Ectodermal cell (in vitro differentiated cells): ENCODE measurements around the gene DEFB131B. TPM values are rescaled to one million over a fixed set of nuclear protein-coding genes. Genes with fewer than 3 reads are reported as not detected.
"Not testable (repeated sequence)": the region's sequence is repeated elsewhere in the genome, so short reads cannot be mapped to it uniquely, and the experiment has no call there.

Experiments
- H3K27ac ChIP-seq: 2 replicates; pipeline ENCODE4 v1.7.0; 2013; ENCODE audit warnings: mild to moderate bottlenecking, low read depth, low read length; ENCODE audit not compliant: insufficient read depth, poor library complexity, severe bottlenecking
- H3K27me3 ChIP-seq: 2 replicates; pipeline ENCODE4 v1.7.0; 2013; ENCODE audit warnings: mild to moderate bottlenecking, low read length; ENCODE audit not compliant: insufficient read depth, control insufficient read depth, poor library complexity, severe bottlenecking
- H3K36me3 ChIP-seq: one replicate; pipeline ENCODE4 v1.7.0; 2013; ENCODE audit warnings: low read length; ENCODE audit not compliant: control insufficient read depth, insufficient read depth
- H3K4me1 ChIP-seq: one replicate; pipeline ENCODE4 v1.7.0; 2013; ENCODE audit warnings: low read length; ENCODE audit not compliant: control insufficient read depth, insufficient read depth
- H3K4me3 ChIP-seq: 2 replicates; pipeline ENCODE4 v1.7.0; 2013; ENCODE audit warnings: low read depth, low read length, control low read depth; ENCODE audit not compliant: insufficient read depth
- H3K9me3 ChIP-seq: 2 replicates; pipeline ENCODE4 v1.7.0; 2013; ENCODE audit warnings: mild to moderate bottlenecking, low read length, moderate library complexity; ENCODE audit not compliant: control insufficient read depth
- WGBS, 2 experiments: methylation state at CpG; one replicate each; pipeline ENCODE4 v1.1.7; 2013; ENCODE audit warnings: missing lambda C conversion rate in 2 of 2; 5-methylcytosine and 5-hydroxymethylcytosine counted together
- polyA plus RNA-seq, 4 experiments: library from polyadenylated mRNA; stranded (reverse); fragments of 50-300 nt; gene quantifications; one replicate each; pipeline ENCODE4 v1.2.3, GENCODE V29; 2013

DEFB131B gene, protein sequence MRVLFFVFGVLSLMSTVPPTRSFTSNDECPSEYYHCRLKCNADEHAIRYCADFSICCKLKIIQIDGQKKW
- polyA plus RNA-seq (2013, experiment 1 of 4) = not detected
- polyA plus RNA-seq (2013, experiment 2 of 4) = not detected
- not detected for polyA plus RNA-seq (2013, experiment 3 of 4)
- not detected for polyA plus RNA-seq (2013, experiment 4 of 4)

DNA sequence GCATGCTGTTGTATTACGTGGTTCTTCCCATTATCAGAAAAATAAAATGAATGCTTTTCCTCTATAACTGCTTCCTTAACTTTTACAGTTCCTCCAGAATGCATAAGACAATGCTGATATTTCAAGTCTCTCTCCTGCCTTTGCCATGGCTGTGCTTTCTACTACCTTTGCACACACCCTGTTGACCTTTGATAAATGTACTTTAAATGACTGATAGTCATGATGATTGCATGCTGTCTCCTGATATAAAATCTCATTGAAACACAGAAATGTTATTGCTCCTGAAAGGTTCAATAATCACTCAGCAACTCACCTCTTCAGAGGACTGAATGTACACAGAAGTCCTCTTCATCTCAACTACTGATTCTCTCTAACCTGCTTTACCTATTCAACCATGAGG lies at the start of gene DEFB131B:
TSS of gene DEFB131B (plus strand) at position 395 of the 400 bp plus-strand sequence. CDS start at position 395, 0 bp downstream.
- not testable (repeated sequence) for H3K36me3 ChIP-seq, H3K9me3 ChIP-seq, H3K27ac ChIP-seq, H3K27me3 ChIP-seq, H3K4me1 ChIP-seq, H3K4me3 ChIP-seq
- 100% methylated on average over 1 of the region's 1 CpG; no CpG with 5 or more reads in 1 of the 2 experiments for WGBS, 2 experiments

DNA sequence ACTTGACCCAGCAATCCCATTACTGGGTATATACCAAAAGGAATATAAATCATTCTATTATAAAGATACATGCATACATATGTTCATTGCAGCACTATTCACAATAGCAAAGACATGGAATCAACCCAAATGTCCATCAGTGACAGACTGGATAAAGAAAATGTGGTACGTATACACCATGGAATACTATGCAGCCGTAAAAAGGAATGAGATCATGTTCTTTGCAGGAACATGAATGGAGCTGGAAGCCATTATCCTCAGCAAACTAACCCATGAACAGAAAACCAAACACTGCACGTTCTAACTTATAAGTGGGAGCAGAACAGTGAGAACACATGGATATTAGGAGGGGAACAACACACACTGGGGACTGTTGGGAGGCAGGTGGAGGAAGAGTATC lies 49.0 kb upstream of the DEFB131B start:
- H3K27ac ChIP-seq, H3K4me3 ChIP-seq, H3K36me3 ChIP-seq, H3K27me3 ChIP-seq, H3K4me1 ChIP-seq, H3K9me3 ChIP-seq: not testable (repeated sequence)
- WGBS, 2 experiments = 86 to 98% methylated on average over 3 of the region's 3 CpGs

DNA sequence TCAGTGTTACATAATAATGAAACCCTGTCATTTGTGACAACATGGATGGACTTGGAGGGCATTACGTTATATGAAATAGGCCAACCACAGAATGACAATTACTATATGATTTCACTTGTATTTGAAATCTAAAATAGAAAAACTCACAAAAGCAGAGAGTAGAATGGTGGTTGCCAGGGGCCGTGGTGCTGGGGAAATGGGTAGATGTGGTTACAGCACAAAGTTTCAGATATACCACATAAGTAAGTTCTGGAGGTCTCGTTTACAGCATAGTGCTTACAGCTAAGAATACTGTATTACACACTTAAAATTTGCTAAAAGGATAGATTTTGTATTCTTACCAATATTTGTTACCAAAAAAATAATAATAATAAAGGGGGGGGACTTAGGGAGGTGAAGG lies 48.6 kb upstream of the DEFB131B start:
- H3K27ac ChIP-seq, H3K4me3 ChIP-seq, H3K27me3 ChIP-seq, H3K36me3 ChIP-seq, H3K9me3 ChIP-seq, H3K4me1 ChIP-seq: not testable (repeated sequence)
- 100% methylated on average over 1 of the region's 3 CpGs; no CpG with 5 or more reads in 1 of the 2 experiments for WGBS, 2 experiments

DNA sequence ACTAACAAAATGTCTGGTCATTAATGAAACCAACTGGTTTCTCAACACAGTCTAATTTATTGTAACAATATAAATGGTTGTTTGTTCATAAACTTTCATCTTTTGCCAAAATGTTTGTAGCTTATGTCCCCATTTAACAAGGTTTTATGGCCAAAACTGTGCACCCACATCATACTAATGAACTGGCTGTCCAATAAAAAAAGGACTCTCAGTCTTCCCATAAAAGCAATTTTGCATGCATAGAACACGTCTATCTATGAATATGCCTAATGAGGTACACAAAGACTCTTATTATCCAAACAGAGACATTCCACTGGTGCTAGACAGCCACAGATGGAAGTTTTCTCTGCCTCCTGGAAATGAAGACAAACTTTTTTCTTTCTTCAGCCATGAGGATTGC lies 45.4 kb upstream of the DEFB131B start, which contains the start of gene DEFB108B:
TSS of gene DEFB108B (plus strand) at position 390 of the 400 bp plus-strand sequence. CDS start at position 390, 0 bp downstream.
- not testable (repeated sequence) for H3K27ac ChIP-seq, H3K4me3 ChIP-seq, H3K27me3 ChIP-seq, H3K9me3 ChIP-seq, H3K4me1 ChIP-seq, H3K36me3 ChIP-seq
- no CpG with 5 or more reads among the region's 1 CpG for WGBS, 2 experiments

DNA sequence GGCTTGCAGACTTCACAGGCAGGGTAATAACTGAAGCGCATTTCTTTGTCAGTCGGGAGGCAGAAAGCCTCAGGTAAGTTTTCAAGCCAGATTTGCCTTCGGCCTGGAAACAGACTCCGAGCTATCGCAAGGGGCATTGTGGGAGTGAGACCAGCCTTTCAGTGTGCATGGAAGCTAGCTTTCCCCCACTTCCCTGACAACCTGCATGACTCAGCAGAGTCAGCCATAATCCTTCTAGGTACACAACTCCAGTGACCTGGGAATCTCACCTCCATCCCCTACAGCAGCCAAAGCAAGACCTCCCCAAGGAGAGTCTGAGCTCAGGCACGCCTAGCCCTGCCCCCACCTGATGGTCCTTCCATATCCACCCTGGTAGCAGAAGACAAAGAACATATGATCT lies 35.5 kb upstream of the DEFB131B start:
- H3K27me3 ChIP-seq, H3K36me3 ChIP-seq, H3K27ac ChIP-seq, H3K4me1 ChIP-seq, H3K4me3 ChIP-seq, H3K9me3 ChIP-seq: not testable (repeated sequence)
- WGBS, 2 experiments = 93 to 97% methylated on average over 6 of the region's 6 CpGs

DNA sequence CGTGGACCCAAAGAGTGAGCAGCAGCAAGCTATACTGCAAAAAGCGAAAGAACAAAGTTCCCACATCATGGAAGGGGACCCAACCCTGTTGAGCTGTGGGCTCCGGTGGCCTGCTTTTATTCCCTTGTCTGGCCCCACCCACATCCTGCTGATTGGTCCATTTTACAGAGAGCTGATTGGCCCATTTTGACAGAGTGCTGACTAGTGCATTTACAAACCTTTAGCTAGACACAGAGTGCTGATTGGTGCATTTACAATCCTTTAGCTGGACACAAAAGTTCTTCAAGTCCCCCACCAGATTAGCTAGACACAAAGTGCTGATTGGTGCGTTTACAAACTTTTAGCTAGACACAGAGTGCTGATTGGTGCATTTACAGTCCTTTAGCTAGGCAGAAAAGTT lies 34.9 kb upstream of the DEFB131B start:
- H3K36me3 ChIP-seq, H3K4me3 ChIP-seq, H3K4me1 ChIP-seq, H3K9me3 ChIP-seq, H3K27me3 ChIP-seq, H3K27ac ChIP-seq: not testable (repeated sequence)
- WGBS, 2 experiments = 94% methylated on average over 4 of the region's 4 CpGs

DNA sequence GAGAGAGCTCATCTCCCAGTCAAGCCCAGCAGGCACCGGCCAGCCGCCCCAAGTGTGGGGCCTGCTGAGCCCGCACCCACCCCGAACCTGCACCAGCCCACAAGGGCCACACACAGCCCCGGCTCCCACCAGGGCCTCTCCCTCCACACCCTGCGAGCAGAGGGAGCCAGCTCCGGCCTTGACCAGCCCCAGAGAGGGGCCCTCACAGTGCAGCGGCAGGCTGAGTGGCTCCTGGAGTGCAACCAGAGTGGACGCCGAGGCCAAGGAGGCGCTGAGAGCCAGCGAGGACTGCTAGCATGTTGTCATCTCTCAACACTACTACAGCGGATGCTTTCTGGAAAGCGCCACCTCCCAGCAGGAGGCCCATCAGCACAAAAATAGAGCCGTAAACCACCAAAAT lies 34.4 kb upstream of the DEFB131B start:
- H3K27me3 ChIP-seq = no peaks in the 10 kb centered on the region
- no peaks in the 10 kb centered on the region for H3K9me3 ChIP-seq
- no peaks in the 10 kb centered on the region for H3K36me3 ChIP-seq
- WGBS, 2 experiments = 46 to 54% methylated on average over 15 of the region's 15 CpGs
- no peaks in the 10 kb centered on the region for H3K4me1 ChIP-seq
- no peak overlapping the region for H3K27ac ChIP-seq
- no peak overlapping the region for H3K4me3 ChIP-seq

DNA sequence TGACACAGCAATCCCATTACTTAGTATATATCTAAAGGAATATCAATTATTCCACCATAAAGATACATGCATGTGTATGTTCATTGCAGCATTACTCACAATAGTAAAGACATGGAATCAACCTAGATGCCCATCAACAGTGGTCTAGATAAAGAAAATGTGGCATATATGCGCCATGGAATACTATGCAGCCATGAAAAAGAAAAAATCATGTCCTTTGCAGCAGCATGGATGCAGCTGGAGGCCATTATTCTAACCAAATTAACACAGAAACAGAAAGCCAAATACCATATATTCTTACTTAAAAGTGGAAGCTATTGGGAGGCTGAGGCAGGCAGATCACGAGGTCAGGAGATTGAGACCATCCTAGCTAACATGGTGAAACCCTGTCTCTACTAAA lies 24.4 kb upstream of the DEFB131B start:
- not testable (repeated sequence) for H3K9me3 ChIP-seq, H3K4me1 ChIP-seq, H3K27ac ChIP-seq, H3K27me3 ChIP-seq, H3K36me3 ChIP-seq, H3K4me3 ChIP-seq
- 89 to 95% methylated on average over 2 of the region's 2 CpGs for WGBS, 2 experiments

DNA sequence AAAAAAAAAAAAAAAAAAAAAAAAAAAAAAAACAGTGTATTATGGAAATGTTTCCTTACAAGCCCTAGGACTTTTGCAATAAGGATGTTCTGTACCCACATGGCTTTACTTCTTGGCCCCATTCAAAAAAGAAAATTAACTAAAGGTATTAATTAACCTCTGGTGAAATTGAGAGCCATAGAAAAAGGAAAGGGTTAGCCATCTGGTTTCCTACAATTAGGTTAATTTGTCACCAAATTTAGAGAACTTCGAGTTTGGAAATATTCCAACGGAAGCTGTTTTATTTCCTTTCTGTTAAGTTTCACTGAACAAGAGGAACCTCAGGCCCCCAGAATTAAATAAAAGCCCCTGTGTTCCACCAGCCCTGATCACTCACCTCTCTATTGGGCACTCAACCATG lies 22.4 kb upstream of the DEFB131B start:
- H3K27me3 ChIP-seq, H3K4me1 ChIP-seq, H3K4me3 ChIP-seq, H3K36me3 ChIP-seq, H3K27ac ChIP-seq, H3K9me3 ChIP-seq: not testable (repeated sequence)
- WGBS, 2 experiments = 87 to 93% methylated on average over 2 of the region's 2 CpGs

DNA sequence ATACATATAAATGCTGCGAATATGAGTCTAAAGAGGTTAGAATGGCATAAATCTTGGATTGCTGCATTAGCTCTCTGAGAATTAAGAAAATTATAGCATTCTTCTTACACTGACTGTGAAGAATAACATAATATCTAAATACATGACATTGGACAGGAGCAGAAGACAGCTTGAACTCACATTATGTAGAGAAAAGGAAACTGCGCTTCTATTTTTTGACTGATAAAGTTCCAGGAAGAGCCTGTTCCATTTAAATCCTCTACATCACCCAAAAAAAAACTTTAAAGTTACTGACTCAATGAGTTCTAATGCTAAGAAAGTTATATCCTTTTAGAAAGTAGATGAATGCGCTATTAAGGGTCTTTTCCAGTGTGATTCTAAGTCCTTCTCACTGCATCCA lies 17.4 kb upstream of the DEFB131B start:
- 97% methylated on average over 2 of the region's 3 CpGs; no CpG with 5 or more reads in 1 of the 2 experiments for whole genome bisulfite sequencing, 2 experiments
- not testable (repeated sequence) for H3K36me3 ChIP-seq

More for the DNA sequence above, 17.4 kb upstream of the DEFB131B start:
- H3K4me1 ChIP-seq, H3K4me3 ChIP-seq, H3K9me3 ChIP-seq, H3K27ac ChIP-seq, H3K27me3 ChIP-seq: not testable (repeated sequence)
